Kidney capillary endothelial cell (primary cell): ENCODE measurements around the gene KLC3.
"Not testable (repeated sequence)": the region's sequence is repeated elsewhere in the genome, so short reads cannot be mapped to it uniquely, and the experiment has no call there.

Experiments used
- DNase-seq: peaks from one replicate; pipeline ENCODE4 v3.0.0-alpha.2; 2018; ENCODE audit warnings: low spot score

The KLC3 gene

DNA sequence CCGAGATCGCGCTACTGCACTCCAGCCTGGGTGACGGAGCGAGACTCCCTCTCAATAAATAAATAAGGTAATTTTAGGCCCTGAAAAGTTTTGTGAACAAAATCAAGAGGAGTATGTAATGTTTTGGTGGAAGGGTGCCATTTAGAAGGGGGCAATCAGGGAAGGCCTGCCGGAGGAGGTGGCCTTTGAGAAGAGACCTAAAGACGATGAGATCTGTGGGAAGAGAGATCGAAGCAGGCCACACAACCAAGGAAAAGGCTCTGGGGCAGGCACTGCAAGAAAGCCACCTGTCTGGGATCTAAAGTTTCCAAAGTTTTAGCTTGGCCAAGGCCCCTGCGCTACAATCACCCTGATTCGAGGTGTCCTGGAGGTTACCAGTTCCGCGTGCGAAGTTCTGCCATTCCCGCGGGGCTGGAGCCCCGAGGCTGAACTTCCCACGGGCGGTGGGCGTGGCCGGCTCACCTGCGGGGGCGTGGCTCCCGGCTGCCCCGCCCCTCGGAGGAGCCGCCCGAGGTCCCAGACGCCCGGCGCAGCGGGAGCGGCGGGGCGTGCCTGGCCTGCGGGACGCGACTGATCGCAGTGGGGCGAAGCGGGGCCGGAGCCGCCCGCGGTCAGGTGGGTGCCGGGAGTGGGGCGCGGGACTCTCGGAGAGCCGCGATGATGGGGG is at the start of gene KLC3:
TSS of gene KLC3 (plus strand) at position 519 of the 667 bp plus-strand sequence. CDS start 4,792 bp downstream, outside the sequence.
- DNase-seq = no peak

- no peak for DNase-seq
Measured at GRCh38 chr19:45291834-45292233, 48.7 kb upstream of the KLC3 start.

DNA sequence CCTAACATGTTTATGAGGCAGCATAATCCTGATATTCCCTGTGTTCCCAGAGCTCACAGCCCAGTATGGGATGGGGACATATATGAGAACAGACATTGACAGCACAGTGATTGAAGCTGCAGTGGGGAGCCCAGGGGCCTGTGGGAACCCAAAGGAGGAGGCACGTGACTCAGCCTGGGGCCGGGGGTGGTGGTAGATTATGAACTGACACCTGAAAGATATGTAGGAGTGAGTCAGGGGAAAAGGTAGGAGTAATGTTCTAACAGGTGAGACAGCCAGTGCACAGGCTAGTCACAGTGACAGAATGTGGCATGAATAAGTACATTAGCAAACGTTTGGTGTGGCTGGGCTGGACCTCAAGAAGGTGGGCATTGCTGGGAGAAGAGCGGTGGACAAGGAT is 46.9 kb upstream of the KLC3 start:
- no peak for DNase-seq

- no peak for DNase-seq
Measured at GRCh38 chr19:45294291-45295029, 46.1 kb upstream of the KLC3 start.

DNA sequence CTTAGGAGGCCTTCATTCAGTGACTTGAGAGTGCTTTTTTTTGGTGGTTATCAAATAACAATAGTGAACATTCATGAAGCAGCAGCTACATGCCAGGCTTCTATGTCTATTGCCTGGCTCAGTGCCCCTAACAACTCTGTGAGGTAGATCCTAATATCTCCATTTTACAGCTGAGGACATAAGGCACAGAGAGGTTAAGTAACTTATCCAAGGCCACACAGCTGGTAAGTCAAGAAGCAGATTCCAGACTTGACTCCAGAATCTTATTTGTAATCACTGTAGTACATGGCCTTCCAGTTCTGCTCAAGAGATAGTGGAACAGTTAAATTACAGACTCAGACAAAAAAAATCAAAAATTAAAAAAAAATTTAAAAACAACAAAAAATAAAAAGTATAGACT is 44.7 kb upstream of the KLC3 start:
- no peak for DNase-seq

DNA sequence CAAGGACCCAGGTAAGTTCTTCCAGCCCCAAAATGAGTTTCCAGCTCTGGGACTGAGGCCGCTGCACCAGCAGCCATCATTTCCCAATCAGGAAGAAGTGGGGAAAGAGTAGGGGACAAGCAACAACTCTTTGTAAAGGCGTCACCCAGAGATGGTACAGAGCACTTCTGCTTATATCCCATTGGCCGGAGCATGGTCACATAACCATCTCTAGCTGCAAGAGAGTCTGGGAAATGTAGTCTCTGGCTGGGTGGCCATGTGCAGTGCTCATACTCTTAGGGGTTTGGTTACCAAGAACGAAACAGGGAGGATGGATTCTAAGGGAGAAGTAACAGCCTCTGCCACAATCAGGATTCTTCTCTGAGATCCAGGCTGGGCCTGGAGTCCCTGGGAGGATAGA is 44.2 kb upstream of the KLC3 start:
- no peak for DNase-seq

GRCh38 chr19:45297674-45298073 is 42.9 kb upstream of the KLC3 start:
- no peak for DNase-seq

DNA sequence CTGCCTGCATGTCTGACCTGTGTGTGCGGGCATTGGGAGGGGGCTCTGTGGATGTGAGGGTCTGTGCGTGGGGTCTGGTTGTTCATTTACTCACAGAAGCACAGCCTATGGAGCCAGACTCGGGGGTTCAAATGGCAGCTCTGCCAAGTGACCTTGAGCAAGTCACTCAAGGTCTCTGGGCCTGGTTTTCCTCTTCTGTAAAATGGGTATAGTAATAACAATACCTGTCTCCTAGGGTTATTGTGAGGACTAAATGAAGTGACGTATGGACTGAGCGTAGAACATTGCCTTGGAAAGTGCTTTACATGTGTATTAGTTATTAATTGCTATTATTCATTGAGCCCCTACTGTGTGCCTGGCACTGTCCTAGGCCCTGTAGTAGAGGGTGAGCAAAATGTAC is 42.3 kb upstream of the KLC3 start:
- no peak for DNase-seq

- DNase-seq = no peak
Measured at GRCh38 chr19:45299719-45300118, 40.8 kb upstream of the KLC3 start.

- DNase-seq = no peak
Measured at GRCh38 chr19:45302416-45302815, 38.1 kb upstream of the KLC3 start.

- no peak for DNase-seq
Measured at GRCh38 chr19:45303269-45304060, 37.1 kb upstream of the KLC3 start.

DNA sequence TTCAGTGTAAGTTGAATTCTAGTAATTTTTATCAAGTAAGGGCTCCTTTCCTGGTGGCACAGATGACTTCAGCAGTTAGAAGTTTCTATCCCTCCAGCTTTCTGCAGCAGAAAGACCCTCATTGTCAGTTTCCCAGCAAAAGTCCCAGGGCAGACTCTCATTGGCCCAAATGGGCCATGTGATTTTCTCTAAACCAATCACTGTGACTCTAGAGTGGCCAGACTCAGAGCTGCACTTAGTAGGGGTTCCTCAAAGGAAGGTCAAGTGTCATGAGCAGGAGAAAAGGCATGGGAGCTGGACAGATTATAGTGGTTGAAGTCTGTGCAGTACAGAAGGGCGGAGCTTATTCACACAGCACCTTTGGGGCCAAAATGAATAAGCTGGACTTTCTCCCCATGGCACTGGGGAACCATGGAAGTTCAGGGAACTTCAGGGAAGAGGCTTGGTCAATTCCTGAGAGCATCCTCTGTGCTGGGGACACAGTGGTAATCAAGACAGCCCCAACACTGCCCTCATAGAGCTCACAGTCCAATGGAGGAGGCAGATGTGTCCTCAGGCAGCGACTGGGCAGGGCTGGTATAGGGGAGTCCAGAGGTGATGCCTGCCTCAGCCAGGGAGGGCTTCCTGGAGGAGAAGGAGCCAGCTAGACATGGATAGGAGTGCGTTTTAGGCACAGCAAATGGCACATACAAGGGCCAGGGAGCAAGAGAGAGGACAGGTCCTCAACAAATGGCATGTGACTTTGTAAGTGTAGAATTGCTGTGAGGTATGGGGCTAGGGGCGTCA is 36.2 kb upstream of the KLC3 start:
- DNase-seq = no peak

- no peak for DNase-seq
Measured at GRCh38 chr19:45305007-45305406, 35.5 kb upstream of the KLC3 start.

- DNase-seq = no peak
Measured at GRCh38 chr19:45305421-45305820, 35.1 kb upstream of the KLC3 start.

GRCh38 chr19:45306040-45306439 is 34.5 kb upstream of the KLC3 start:
- no peak for DNase-seq

DNA sequence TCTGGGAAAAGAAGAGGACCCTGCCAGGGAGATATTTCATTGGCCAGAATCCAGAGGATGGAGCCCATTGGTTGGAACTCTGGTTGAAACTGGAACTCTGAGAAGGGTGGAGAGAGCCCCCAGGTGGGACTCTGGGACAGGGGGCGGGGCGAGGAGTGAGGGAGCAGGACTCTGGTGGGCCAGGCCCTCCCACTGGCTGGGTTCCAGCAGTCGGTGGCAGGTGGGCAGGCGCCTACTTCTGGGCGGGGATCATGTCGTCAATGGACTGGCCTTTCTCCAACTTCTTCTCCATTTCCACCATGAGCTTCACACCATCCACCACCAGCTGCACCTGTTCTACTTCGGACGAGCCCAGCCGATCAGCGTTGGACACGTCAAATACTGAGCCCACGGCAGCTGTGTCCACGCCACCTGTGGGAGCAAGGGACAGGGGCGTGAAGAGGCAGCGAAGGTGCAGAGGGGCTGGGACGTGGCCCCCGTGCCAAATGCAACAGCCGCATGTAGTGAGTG is 34.0 kb upstream of the KLC3 start:
- no peak for DNase-seq

- no peak for DNase-seq
Measured at GRCh38 chr19:45307361-45307760, 33.2 kb upstream of the KLC3 start.

DNA sequence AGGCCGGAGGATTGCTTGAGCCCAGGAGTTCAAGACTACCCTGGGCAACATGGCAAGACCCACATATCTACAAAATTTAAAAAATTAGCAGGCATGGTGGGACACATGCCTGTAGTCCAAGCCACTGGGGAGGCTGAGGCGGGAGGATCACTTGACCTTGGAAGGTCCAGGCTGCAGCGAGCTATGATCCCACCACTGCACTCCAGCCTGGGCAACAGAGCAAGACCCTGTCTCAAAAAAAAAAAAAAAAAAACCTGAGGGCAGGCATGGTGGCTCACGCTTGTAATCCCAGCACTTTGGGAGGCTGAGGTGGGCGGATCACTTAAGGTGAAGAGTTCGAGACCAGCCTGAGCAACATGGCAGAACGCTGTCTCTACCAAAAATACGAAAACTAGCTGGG is 31.2 kb upstream of the KLC3 start:
- not testable (repeated sequence) for DNase-seq

GRCh38 chr19:45311621-45312020 is 28.9 kb upstream of the KLC3 start:
- no peak for DNase-seq

DNA sequence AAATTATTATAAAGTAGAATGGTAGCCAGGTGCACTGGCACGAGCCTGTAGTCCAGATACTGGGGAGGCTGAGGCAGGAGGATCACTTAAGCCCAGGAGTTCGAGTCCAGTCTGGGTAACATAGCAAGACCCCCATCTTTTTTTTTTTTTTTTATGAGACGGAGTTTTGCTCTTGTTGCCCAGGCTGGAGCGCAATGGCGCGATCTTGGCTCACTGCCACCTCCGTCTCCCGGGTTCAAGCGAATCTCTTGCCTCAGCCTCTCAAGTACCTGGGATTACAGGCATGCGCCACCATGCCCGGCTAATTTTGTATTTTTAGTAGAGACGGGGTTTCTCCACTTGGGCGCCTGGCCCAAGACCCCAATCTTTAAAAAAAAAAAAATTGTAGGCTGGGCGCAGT is 28.3 kb upstream of the KLC3 start:
- DNase-seq = not testable (repeated sequence)

GRCh38 chr19:45314708-45315245 is 25.8 kb upstream of the KLC3 start:
- no peak for DNase-seq

DNA sequence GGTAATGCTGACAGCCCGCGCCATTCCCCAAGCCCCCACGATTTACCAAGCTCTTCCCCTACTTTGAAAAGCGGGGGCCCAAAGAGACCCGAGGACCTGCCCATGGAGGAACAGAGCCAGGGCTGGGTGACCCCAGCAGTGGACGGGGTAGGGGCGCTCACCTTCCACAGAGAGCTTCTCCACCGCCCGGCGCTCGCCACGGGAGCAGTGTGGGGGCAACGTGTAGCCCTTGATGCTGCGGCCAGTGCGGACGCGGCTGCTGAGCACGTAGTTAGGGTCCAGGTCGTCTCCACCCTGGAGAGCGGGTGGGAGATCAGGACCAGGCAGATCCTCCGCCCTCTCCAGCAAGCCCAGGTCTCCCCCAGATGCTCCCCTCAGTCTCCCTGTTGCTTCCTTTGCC is 25.2 kb upstream of the KLC3 start:
- DNase-seq = no peak
